CMK (cell line): ENCODE results near the gene FLT3LG.
"Not testable (repeated sequence)": the region's sequence is repeated elsewhere in the genome, so short reads cannot be mapped to it uniquely, and the experiment has no call there.

ENCODE experiments used
- DNase-seq: peaks from one replicate; pipeline ENCODE4 v3.0.0-alpha.2; 2010; ENCODE audit warnings: low read depth

Gene FLT3LG

GRCh38 chr19:49440439-49441209 is 33.4 kb upstream of the FLT3LG start:
- DNase-seq, result no peak

GRCh38 chr19:49441210-49441959 is 32.6 kb upstream of the FLT3LG start, which contains the start of gene SLC17A7:
Gene SLC17A7 (minus strand): TSS chr19:49441527. CDS start chr19:49441379, 148 bp downstream.
- DNase-seq, result no peak

- no peak for DNase-seq
These were observed 32.1 kb upstream of the FLT3LG start for GRCh38 chr19:49441960-49442350.

GRCh38 chr19:49442354-49442753 is 31.7 kb upstream of the FLT3LG start:
- no peak for DNase-seq

GRCh38 chr19:49442771-49443365 is 31.1 kb upstream of the FLT3LG start:
- peak; percentile 65 for DNase-seq

GRCh38 chr19:49443366-49444099 is 30.5 kb upstream of the FLT3LG start:
- peak; percentile 91 for DNase-seq

GRCh38 chr19:49444100-49444700 is 29.8 kb upstream of the FLT3LG start:
- not testable (repeated sequence) for DNase-seq

- no peak for DNase-seq
These were observed 28.0 kb upstream of the FLT3LG start for GRCh38 chr19:49445997-49446396.

GRCh38 chr19:49447485-49448431 is 26.3 kb upstream of the FLT3LG start:
- no peak for DNase-seq

GRCh38 chr19:49448432-49448786 is 25.6 kb upstream of the FLT3LG start:
- no peak for DNase-seq

GRCh38 chr19:49450405-49450804 is 23.6 kb upstream of the FLT3LG start:
- no peak for DNase-seq

- peak; percentile 100 for DNase-seq
These were observed 22.4 kb upstream of the FLT3LG start, which contains the start of gene PIH1D1 for GRCh38 chr19:49451430-49452181. Gene PIH1D1 (minus strand): TSS chr19:49451814. CDS start chr19:49451574, 240 bp downstream.

GRCh38 chr19:49453013-49453756 is 20.8 kb upstream of the FLT3LG start, which contains the start of gene ALDH16A1:
Gene ALDH16A1 (plus strand): TSS chr19:49453225. CDS start chr19:49453332, 107 bp downstream.
- DNase-seq, result peak; percentile 96

- peak; percentile 59 for DNase-seq
These were observed 20.2 kb upstream of the FLT3LG start for GRCh38 chr19:49453757-49454240.

GRCh38 chr19:49455773-49456172 is 18.2 kb upstream of the FLT3LG start:
- no peak for DNase-seq

GRCh38 chr19:49456326-49456725 is 17.7 kb upstream of the FLT3LG start:
- DNase-seq, result no peak

- DNase-seq, result no peak
These were observed 15.5 kb upstream of the FLT3LG start for GRCh38 chr19:49458567-49458903.

- no peak for DNase-seq
These were observed 14.6 kb upstream of the FLT3LG start for GRCh38 chr19:49459388-49459787.

- DNase-seq, result not testable (repeated sequence)
These were observed 12.9 kb upstream of the FLT3LG start for GRCh38 chr19:49461130-49461529.
